GM12873 (cell line): Measurements from ENCODE around the gene THSD7A.

Source experiments
- TF ChIP-seq, protein P1 (sequence below): IDR thresholded peaks from 2 replicates; pipeline ENCODE4 v1.5.1; 2012; ENCODE audit warnings: low read depth, mild to moderate bottlenecking, moderate library complexity, low read length, control low read depth; ENCODE audit not compliant: insufficient read depth; ENCODE audit errors: missing control alignments

THSD7A gene

GRCh38 chr7:11524476-11525397, 307.3 kb downstream of the THSD7A start:
- TF ChIP-seq, protein P1, sequence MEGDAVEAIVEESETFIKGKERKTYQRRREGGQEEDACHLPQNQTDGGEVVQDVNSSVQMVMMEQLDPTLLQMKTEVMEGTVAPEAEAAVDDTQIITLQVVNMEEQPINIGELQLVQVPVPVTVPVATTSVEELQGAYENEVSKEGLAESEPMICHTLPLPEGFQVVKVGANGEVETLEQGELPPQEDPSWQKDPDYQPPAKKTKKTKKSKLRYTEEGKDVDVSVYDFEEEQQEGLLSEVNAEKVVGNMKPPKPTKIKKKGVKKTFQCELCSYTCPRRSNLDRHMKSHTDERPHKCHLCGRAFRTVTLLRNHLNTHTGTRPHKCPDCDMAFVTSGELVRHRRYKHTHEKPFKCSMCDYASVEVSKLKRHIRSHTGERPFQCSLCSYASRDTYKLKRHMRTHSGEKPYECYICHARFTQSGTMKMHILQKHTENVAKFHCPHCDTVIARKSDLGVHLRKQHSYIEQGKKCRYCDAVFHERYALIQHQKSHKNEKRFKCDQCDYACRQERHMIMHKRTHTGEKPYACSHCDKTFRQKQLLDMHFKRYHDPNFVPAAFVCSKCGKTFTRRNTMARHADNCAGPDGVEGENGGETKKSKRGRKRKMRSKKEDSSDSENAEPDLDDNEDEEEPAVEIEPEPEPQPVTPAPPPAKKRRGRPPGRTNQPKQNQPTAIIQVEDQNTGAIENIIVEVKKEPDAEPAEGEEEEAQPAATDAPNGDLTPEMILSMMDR: no peak

GRCh38 chr7:11517853-11518252, 314.1 kb downstream of the THSD7A start:
- TF ChIP-seq, protein P1: no peak

DNA sequence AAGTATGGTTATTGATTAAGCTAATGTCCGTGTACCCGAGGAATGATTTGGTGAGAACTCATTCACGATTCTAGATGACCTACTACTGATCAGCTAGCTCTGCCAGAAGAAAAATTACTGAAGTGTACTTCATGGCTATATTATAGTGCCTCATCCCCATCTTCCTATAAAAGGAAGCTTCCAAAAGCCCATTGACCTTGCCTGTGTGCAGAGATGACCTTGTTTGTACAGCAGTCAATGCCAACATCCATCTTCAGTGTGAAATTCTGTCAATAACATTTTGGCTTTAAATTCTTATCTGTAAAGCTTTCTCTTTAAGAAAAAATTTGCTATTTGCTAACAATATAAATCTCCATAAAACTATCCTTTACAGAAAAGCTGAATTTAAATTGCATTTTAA, 315.7 kb downstream of the THSD7A start:
- TF ChIP-seq, protein P1: no peak

DNA sequence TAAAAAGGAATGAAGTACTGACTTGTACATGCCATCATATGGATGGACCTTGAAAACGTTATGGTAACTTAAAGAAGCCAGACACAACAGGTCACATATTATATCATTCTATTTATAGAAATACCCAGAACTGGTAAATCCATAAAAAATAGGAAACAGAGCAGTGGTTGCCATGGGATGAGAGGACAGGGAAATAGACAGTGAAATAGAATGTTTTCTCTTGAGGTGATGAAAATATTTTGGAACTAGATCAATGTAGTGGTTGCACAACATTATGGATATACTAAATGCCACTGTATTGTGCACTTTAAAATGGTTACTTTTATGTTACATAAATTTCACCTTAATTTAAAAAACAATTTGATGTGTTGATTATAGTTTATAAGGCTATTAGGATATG, 318.5 kb downstream of the THSD7A start:
- TF ChIP-seq, protein P1: no peak

DNA sequence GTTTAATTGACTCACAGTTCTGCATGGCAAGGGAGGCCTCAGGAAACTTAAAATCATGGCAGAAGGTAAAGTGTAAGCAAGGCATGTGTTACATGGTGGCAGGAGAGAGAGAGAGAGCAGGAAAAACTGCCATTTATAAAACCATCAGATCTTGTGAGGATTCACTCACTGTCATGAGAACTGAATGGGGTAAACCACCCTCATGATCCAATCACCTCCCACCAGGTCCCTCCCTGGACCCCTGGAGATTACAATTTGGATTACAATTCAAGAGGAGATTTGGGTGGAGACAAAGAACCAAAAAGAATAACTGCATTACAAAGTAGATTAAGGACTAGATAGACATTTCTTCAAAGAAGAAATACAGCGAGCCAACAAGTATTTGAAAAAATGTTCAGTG, 324.1 kb downstream of the THSD7A start:
- TF ChIP-seq, protein P1: no peak

- TF ChIP-seq, protein P1: no peak
Measured at GRCh38 chr7:11506417-11506816, 325.6 kb downstream of the THSD7A start.

DNA sequence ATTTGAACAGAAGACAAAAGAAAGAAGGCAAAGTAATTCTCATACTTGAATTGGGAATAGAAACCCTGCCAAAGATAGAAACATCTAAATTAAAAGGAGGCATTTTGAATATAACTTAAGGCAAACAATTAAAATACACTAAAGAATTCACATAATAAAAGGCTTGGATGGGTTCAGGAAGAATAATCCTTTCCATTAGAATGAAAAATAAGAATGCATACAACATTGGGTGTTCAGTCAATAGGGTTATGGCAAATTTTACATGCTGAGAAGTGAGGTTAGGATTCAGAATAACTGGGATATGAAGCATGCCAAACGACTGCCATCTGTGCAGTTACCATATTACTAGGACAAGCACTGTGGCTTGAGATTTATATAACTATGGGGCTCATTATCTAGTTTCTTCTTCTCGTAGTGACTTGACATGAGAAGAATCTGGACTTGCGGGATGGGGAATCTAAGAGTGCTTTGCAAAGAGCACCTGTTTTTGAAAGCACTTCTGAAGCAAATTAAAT, 326.5 kb downstream of the THSD7A start:
- TF ChIP-seq, protein P1: no peak
